HG03571 (cell line): Measurements from ENCODE around the gene YWHAE.
"Not testable (repeated sequence)": the region's sequence is repeated elsewhere in the genome, so short reads cannot be mapped to it uniquely, and the experiment has no call there.

Experiments
- ATAC-seq: cut with Tn5 transposase; IDR thresholded peaks from one replicate; pipeline ENCODE4 v1.9.1; 2021; ENCODE audit not compliant: unreplicated experiment

The YWHAE gene

DNA sequence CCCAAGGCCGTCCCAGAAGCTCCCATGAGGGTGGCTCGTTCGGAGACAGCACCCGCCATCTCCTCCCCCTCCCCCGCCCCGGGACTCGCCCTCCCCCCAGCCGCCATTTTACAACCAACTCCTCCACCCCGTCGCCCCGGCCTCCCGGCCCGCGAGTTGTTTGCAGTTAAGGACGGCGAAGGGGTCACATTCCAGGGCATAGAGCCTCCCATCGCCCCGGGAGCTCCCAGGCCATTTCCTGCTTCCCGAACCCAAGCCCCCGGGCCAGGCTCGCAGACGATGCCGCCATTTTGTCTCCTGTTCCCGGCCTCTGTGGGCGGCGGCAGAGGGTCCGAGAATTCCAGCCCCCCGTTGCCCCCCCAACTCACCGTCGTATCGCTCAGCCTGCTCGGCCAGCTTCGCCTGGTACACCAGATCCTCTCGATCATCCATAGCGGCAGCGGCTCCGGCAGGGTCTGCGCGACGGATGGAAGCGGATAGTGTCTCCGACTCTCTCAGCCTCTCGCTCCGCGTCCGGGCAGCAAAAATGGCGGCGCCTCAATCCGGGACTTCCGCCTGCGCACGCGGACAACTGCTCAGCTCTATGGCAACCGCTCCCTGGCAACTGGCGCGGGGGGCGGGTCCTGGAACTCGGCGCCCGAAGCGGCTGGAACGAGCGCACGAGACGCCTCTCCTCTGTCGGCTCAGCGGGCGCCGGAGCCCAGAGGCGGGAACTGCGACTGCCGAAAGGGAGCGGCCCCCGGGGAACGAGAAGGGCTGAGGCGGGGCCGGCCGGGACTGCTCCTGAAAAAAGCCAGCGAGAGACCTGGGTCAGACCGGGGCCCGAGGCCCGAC is at the start of gene YWHAE:
Gene YWHAE, minus strand, starts transcription at position 544 of the 834 bp plus-strand sequence. Its CDS starts 112 bp downstream, at position 432.
- ATAC-seq, result peak; percentile 85

DNA sequence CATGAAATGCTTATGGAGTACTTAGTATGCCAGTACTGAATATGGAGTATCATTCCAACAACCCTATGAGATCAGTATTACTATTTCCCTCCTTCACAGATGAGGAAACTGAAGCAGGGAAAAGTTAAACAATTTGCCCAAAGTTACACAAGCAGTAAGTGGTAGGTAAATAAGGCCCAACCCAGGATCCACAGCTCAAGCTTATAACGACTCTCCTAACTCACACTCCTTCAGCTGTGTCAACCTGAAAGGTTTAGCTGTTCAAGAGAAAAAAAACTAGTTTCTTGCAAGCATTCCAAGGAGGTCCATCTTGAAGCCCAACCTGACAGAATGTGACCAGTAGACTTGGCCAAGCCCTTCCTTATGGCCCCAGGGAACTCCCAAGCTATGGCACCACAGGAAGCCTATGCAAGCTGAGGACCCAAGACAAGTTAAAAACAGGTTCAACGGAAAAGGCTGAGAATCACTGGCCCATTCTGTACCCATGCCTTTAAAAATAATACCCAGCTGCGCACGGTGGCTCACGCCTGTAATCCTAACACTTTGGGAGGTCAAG is 49.5 kb upstream of the YWHAE start:
- ATAC-seq, result no peak

DNA sequence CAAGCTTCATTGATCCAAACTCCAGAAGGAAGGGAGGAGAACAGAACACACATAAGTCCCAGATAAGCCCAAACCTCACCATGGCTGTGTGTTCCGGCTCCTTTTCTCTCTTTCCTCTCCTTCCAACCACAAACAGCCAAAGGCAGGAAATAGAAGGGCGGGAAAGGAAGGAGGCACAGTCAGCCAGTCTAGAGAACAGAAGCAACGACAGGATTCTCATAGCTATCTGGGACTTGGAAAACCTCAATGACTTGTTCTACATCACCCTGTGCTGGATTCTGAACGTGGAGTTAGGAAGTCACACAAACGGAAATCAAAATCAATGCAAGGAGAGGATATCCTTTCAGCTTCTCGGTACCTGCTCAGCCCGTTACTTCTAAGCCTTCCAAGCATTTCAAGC is 47.0 kb upstream of the YWHAE start:
- no peak for ATAC-seq

DNA sequence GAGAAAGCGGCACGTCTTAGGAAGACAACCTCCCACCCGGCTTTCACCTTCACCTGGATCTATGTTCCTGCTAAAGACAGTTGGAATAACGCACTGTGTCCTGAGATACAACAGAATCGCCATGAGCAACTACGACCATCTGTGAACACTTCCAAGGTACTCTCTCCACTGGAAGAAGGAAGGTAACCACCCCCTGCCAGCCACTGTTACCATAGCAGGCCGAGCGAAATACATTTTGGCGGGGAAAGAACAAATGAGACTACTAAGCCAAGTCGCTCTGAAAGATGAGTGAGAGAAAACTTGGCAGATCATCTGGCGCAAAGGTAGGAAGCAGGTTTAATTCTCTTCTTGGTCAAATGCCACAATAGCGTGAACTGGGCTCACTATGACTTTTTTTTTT is 46.2 kb upstream of the YWHAE start:
- ATAC-seq, result no peak

DNA sequence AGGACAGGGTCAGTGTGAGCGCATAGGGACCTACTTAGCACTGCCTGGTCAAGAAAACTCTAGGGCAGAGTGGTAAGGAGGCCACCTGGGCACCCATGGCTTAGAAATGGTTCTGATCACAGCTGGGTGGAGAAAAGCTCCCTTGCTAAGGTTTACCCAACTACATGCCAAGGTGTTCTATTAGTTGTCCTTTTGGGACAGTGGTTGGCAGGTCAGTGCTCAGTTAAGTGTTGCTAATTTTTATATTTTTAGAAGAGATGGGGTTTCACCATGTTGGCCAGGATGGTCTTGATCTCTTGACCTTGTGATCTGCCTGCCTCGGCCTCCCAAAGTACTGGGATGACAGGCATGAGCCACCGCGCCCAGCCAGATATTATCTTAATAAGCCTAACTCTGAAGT is 45.7 kb upstream of the YWHAE start:
- not testable (repeated sequence) for ATAC-seq

DNA sequence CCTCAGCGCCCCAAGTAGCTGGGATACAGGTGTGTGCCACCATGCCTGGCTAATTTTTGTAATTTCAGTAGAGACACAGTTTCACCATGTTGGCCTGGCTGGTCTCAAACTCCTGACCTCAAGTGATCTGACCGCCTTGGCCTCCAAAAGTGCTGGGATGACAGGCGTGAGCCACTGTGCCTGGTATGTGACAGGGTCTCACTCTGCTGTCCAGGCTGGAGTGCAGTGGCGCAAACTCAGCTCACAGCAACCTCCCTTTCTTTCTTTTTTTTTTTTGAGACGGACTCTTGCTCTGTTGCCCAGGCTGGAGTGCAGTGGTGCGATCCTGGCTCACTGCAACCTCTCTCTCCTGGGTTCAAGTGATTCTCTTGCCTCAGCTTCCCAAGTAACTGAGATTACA is 42.7 kb upstream of the YWHAE start:
- not testable (repeated sequence) for ATAC-seq

DNA sequence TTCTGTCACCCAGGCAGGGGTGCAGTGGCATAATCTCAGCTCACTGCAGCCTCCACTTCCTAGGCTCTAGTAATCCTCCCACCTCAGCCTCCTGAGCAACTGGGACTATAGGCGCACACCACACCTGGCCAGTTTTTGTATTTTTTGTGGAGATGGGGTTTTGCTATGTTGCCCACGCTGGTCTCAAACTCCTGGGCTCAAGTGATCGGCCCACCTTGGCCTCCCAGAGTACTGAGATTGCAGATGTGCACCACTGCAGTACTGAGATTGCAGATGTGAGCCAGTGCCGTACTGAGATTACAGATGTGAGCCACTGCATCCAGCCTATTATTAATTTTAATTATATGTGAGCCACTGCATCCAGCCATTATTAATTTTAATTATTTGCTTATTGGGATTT is 42.2 kb upstream of the YWHAE start:
- ATAC-seq, result no peak

DNA sequence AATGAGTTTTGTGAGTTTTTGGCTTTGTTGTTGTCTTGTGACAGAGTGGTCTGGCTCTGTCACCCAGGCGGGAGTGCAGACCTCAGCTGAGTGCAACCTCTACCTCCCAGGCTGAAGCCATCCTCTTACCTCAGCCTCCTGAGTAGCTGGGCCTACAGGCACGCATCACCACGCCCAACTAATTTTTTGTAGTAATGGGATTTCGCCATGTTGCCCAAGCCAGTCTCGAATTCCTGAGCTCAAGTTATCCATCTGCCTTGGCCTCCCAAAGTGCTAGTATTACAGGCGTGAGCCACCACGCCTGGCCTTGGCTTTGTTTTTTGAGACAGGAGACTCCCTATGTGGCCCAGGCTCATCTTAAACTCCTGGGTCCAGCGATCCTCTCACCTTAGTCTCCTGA is 40.9 kb upstream of the YWHAE start:
- ATAC-seq, result no peak

DNA sequence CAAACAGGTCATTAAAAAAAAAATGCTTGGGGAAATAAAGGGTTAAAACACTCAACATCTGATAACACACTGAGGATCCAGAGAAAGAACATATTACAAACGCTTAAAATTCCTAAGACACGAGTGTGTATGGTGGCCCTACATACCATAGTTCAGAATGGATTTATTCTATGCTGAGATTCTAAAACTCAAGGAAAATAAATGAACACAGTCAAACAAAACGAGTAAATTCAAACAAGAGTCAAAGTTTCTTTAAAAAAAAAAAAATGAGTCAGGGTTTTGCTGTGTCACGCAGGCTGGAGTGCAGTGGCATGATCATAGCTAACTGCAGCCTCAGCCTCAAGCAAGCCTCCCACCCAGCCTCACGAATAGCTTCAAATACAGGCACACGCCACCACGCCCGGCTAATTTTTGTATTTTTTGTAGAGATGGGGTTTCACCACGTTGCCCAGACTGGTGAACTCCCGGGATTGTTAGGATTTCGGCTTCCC is 38.6 kb upstream of the YWHAE start:
- ATAC-seq, result no peak

DNA sequence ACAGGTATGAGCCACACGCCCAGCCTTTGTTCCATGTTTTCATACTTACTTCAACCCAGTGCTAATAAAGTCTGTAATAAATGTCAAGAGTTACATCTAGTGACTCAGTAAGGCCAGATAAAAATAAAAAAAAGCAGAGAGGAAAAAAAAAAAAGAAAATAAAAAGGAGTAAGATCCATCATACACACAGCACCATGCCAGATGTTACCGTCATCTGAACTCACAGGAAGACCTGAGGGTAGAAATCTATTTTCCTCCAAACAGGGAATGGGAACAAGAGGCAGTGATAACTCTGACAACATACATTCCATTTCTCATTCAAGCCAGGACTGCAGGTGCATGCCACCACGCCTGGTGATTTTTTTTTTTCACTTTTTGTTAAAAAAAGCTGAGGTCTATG is 35.3 kb upstream of the YWHAE start:
- ATAC-seq, result no peak

DNA sequence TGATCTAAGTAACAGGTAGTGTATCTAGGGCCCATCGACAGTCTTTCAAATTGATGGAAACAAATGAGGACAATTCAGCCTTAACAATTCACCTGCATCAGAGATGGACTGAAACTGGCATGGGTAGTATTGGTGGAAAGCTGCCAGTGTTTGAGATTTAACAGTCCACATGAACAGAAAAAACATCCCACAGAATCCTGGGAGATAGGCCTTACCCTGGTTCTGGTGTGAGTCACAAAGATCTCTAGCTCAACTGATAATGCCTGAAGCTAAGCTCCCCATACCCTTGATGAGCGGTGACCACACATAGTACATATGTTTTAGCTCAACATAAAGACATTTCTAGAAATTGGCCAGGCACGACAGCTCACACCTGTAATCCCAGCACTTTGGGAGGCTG is 34.1 kb upstream of the YWHAE start:
- ATAC-seq, result no peak

DNA sequence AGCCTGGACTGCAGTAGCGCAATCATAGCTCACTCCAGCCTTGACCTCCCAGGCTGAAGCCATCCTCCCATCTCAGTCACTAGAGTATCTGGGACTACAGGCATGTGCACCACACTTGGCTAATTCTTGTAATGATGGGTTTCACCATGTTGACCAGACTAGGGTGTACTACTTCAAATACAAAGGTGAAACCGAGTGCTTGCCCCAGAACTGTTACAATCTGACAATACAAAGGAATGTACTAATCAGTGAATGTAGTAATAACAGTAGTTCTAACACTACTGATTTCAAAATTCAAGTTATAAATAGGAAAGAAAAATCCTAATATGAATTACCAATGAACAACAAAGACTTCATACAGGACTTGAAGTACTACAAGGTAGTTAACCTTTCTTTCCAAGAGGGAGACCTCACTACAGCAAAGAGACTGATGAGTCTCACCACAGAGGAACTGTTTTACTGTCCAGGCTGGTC is 31.6 kb upstream of the YWHAE start:
- no peak for ATAC-seq

DNA sequence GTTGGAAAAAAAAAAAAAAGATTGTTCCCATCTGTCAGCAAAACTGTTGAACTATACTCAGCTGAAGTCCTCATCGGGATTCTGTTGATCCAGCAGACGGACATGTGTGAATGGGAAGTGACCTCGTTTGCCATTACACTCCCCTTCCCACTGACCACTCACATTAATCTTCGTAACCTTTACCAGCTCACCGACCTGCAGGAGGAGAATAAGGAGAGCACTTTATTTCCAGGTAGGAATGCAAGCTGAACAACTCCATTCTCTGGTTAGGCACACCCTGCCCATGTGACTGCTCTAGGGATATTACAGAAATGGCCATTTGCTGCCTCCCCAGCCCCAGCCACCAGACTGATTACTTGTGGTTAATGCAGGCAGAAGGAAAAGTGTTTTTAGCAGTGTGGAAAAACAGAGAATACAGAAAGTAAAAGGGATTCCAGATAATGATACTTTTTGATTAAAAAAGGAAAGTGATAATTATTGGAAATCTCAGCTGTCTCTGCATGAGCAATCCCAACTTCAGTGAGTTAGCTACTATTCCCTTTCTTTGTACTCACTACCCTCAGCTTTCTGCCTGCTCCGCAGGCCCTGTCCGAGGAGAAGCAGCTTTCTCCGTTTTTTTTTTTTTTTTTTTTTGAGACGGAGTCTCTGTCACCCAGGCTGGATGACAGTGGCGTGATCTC is 23.6 kb upstream of the YWHAE start:
- no peak for ATAC-seq

DNA sequence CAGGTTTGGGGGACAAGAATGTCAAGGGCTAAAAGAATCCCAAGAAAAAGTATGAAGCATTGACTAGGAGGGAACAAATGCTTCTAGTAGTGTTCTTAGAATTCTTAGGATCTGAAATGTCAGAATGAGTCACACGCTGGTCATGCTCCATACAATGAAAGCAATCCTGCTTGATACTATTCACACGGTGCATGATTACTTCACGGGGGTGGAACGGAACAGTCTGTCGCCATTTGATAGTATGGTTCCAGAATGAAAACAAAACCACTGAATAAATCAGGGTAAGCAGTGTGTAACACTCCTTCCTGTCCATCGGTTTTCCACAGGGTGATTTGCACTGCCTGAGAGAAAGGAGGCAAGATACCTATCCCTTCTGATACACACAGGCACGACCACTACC is 22.9 kb upstream of the YWHAE start:
- no peak for ATAC-seq

DNA sequence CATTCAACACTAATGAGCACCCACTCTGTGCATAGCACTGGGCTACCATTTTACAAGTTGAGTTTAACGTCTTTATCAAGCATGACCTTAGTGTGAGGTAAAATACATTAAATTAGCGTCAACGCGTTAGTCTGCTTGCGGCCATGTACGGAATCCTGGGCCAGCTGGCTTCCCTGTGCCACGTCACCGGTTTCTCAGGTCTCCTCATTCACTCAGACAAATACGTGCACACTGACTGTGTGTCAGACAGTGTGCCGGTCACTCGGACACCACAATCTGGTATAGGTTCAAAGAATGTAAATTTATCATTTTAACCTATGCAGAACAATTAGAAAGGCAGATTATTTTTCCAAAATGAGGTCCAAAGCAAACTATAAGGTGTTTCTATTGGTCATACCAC is 21.4 kb upstream of the YWHAE start:
- no peak for ATAC-seq

DNA sequence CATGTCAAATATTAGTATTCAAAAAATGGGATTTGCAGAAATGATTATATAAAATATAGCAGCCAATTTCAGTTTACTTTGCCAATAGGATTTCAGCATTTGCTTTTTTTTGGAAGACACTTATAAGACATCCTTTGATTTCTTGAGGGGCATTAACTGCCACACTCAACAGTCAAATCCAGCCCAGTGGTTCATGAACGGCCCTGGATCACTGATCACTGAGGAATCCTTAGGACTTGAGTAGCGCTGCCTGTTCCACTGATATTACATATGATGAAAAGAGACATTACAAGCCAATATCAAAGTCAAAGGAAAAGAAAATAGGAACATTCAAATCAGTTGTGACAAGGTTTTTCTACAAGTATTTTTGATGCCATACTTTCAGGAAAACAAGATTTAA is 21.0 kb upstream of the YWHAE start:
- no peak for ATAC-seq

DNA sequence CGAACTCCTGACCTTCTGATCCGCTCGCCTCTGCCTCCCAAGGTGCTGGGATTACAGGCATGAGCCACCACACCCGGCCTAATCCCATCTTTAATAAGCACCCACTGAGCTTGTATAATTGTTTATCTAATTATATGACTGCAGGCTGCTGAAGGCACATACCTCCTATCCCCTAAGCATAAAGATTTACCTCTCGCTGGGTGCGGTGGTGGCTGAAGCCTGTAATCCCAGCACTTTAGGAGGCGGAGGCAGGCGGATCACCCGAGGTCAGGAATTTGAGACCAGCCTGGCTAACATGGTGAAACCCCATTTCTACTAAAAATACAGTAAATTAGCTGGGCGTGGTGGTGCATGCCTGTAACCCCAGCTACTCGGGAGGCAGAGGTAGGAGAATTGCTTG is 20.1 kb upstream of the YWHAE start:
- no peak for ATAC-seq

DNA sequence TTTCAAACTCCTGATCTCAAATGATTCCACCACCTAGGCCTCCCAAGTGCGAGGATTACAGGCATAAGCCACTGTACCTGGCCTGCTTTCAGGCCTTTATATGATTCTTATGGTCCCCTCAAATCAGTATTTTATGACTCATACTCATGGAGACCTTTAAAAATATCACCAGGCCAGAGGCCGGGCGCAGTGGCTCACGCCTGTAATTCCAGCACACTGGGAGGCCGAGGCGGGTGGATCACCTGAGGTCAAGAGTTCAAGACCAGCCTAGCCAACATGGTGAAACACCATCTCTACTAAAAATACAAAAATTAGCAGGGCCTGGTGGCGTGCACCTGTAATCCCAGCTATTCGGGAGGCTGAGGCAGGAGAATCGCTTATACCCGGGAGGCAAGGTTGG is 18.5 kb upstream of the YWHAE start:
- ATAC-seq, result not testable (repeated sequence)

DNA sequence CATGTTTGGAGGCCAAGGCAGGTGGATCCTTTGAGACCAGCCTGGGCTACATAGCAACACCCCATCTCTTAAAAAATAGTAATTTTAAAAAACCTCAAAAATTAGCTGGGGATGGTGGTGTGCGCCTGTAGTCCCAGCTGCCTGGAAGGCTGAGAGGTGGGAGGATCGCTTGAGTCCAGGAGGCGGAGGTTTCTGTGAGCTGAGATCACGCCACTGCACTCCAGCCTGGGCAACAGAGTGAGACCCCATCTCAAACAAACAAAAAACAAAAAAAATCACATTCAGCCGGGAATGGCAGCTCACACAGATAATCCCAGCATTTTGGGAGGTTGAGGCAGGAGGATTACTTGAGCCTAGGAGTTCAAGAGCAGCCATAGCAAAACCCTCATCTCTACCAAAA is 16.4 kb upstream of the YWHAE start:
- no peak for ATAC-seq

DNA sequence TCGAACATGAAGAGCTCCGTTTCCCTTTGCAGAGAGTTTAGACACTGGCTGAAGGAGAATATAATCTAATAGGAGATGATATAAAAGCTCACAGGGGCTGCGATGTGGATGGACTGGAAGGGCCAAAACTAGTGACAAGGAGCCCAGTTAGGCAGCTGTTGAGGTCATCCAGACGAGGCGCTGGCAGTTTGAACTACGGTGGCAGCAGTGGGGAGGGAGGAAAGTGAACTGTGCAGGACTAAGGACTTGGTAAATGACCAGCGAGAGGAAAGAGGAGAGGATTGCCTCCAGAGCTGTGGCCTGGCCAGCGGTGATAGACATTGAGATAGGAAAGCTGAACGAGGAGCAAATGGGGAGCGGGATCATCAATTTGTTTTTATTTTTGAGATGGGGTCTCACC is 14.6 kb upstream of the YWHAE start:
- ATAC-seq, result no peak

DNA sequence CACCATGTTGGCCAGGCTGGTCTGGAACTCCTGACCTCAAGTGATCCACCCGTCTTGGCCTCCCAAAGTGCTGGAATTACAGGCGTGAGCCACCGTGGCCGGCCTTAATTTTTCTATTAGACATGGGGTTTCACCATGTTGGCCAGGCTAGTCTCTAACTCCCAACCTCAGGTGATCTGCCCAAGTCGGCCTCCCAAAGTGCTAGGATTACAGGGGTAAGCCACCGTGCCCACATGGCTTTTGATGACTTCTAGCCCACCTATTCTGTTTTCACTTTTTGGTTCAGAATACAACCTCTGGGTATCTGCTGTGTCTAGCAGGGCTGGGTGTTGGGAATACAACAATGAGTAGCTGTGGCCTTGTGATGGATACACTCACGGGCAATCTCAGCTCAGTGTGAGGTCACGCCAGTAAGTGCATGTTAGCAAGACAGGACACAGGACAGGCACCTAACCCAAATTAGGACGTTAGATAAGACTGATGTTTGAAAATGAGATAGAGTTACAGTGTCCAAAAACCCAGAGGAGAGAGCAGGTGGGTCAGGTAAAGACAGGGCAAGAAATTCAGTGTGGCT is 14.1 kb upstream of the YWHAE start:
- no peak for ATAC-seq
